K562 (cell line): ENCODE results near the gene PHLDB3. TPM values are rescaled to one million over a fixed set of nuclear protein-coding genes. Genes with fewer than 3 reads are reported as not detected.

Source experiments
- ATAC-seq: fragments of 200-7000 bp; cut with Tn5 transposase; 3 replicates; pipeline ENCODE4 v1.9.1; 2020; ENCODE audit warnings: moderate library complexity
- BruUV-seq: library from RNA; stranded (reverse); fragments of 400-500 nt; replicated peaks from 2 replicates; lab custom pipeline; 2021; lab: Mats Ljungman, UMichigan
- CTCF ChIA-PET: fragments of 300-600 bp; formaldehyde crosslinking; extraction: SDS; loops from one replicate; lab custom pipeline; 2021; ENCODE audit warnings: low intra/inter-chr PET ratio; lab: Yijun Ruan, JAX
- POLR2A ChIA-PET: fragments of 300-600, 350-650 bp; sonication (Branson Sonifier 250); formaldehyde crosslinking; extraction: SDS; loops from one replicate; lab custom pipeline; 2021; ENCODE audit warnings: antibody characterized with exemption, inconsistent platforms; lab: Yijun Ruan, JAX
- DNase-seq, 4 experiments: peaks; one replicate each; pipeline versions ENCODE4 v3.0.0 to v3.0.0-alpha.2; 2011 to 2018; ENCODE audit warnings: low spot score in 3 of 4, mixed read lengths in 3 of 4; ENCODE audit errors: extremely low read depth in 1 of 4
- FAIRE-seq: peaks from 2 replicates; lab custom pipeline; 2011; peaks lifted over from hg19 to GRCh38; lab: Jason Lieb, UNC
- H2AFZ ChIP-seq: 2 replicates; pipeline ENCODE4 v1.6.0; 2011; ENCODE audit warnings: low read depth, low read length, control low read depth, inconsistent platforms
- H3K27ac ChIP-seq: fragments of 200-600 bp; 3 replicates; pipeline ENCODE4 v1.8.0; 2011; ENCODE audit warnings: low read depth, mild to moderate bottlenecking, control low read depth, inconsistent platforms, low read length, moderate library complexity, mixed read lengths; ENCODE audit errors: extremely low read depth
- H3K27me3 ChIP-seq, 2 experiments: fragments of 300-600 bp in 1 of 2; 2 replicates in 1 of 2; 3 replicates in 1 of 2; pipeline versions ENCODE4 v1.6.0 to v1.8.0; 2011; ENCODE audit warnings: inconsistent platforms in 2 of 2, low read length in 2 of 2, mild to moderate bottlenecking in 1 of 2, mixed read lengths in 1 of 2, moderate library complexity in 1 of 2; ENCODE audit not compliant: control insufficient read depth in 2 of 2, insufficient read depth in 2 of 2
- H3K36me3 ChIP-seq: fragments of 300-600 bp; 3 replicates; pipeline ENCODE4 v1.8.0; 2011; ENCODE audit warnings: mild to moderate bottlenecking, low read length, inconsistent platforms; ENCODE audit not compliant: control insufficient read depth, insufficient read depth
- H3K4me1 ChIP-seq, 2 experiments: fragments of 200-600 bp in 1 of 2; replicated peaks in 1 of 2; 2 replicates in 1 of 2; 3 replicates in 1 of 2; pipeline versions ENCODE4 v1.5.1 to v1.8.0; 2011; ENCODE audit warnings: inconsistent platforms in 2 of 2, low read length in 2 of 2, mild to moderate bottlenecking in 1 of 2, mixed read lengths in 1 of 2, moderate library complexity in 1 of 2; ENCODE audit not compliant: control insufficient read depth in 2 of 2, insufficient read depth in 2 of 2
- H3K4me2 ChIP-seq: 2 replicates; pipeline ENCODE4 v1.6.1; 2011; ENCODE audit warnings: low read length, control low read depth, inconsistent platforms, mixed read lengths; ENCODE audit not compliant: insufficient read depth
- H3K4me3 ChIP-seq: fragments of 200-600 bp; sonication (generic), shearing (Covaris generic); 2 replicates; pipeline ENCODE4 v1.5.1; 2016; ENCODE audit warnings: control low read depth, inconsistent platforms
- H3K79me2 ChIP-seq: fragments of 200-600 bp; 3 replicates; pipeline ENCODE4 v1.8.0; 2011; ENCODE audit warnings: low read length, inconsistent platforms; ENCODE audit not compliant: control insufficient read depth, insufficient read depth
- H3K9ac ChIP-seq, 2 experiments: 2 replicates each; pipeline versions ENCODE4 v1.6.0 to v1.6.1; 2011; ENCODE audit warnings: low read depth in 2 of 2, low read length in 2 of 2, control low read depth in 1 of 2, inconsistent platforms in 1 of 2, mild to moderate bottlenecking in 1 of 2, mixed read lengths in 1 of 2; ENCODE audit not compliant: insufficient read depth in 1 of 2
- H3K9me1 ChIP-seq: one replicate; pipeline ENCODE4 v1.6.0; 2011; ENCODE audit warnings: inconsistent platforms, mild to moderate bottlenecking, low read length, moderate library complexity; ENCODE audit not compliant: control insufficient read depth, insufficient read depth
- H3K9me3 ChIP-seq: replicated peaks from 2 replicates; pipeline ENCODE4 v1.5.1; 2011; ENCODE audit warnings: low read depth, low read length, inconsistent platforms; ENCODE audit not compliant: control insufficient read depth, insufficient read depth
- H4K20me1 ChIP-seq: replicated peaks from 2 replicates; pipeline ENCODE4 v1.6.1; 2011; ENCODE audit warnings: low read length, inconsistent platforms, mixed read lengths; ENCODE audit not compliant: control insufficient read depth, insufficient read depth
- CC2D1A ChIP-seq: fragments of 450-650 bp; IDR thresholded peaks from 2 replicates; pipeline ENCODE4 v1.6.1; 2017; ENCODE audit warnings: mild to moderate bottlenecking
- ELF4 ChIP-seq: fragments of 450-650 bp; formaldehyde crosslinking; IDR thresholded peaks from 2 replicates; pipeline ENCODE4 v1.4.0; 2022; ENCODE audit warnings: missing genetic modification characterization
- RFX1 ChIP-seq: fragments of 450-650 bp; IDR thresholded peaks from 2 replicates; pipeline ENCODE4 v1.6.1; 2016; ENCODE audit warnings: mild to moderate bottlenecking, moderate library complexity
- ZNF23 ChIP-seq: fragments of 250-450 bp; sonication (Bioruptor Pico); IDR thresholded peaks from 2 replicates; pipeline ENCODE4 v1.4.0; 2020; ENCODE audit warnings: mild to moderate bottlenecking
- WGBS: fragments of 100-300 bp; shearing (Covaris generic); methylation state at CpG from one replicate; pipeline ENCODE4 v1.1.6; 2016; ENCODE audit warnings: low coverage, mixed read lengths; ENCODE audit not compliant: insufficient coverage; ENCODE audit errors: missing lambda C conversion rate; 5-methylcytosine and 5-hydroxymethylcytosine counted together
- in situ Hi-C: fragments of 300-500 bp; cut with MboI; formaldehyde crosslinking; loops from 4 replicates; pipeline ENCODE4 v1.15.0; 2018; ENCODE audit warnings: inconsistent platforms, mixed read lengths
- intact Hi-C: fragments of 100-400 bp; cut with micrococcal nuclease; formaldehyde crosslinking; loops from 2 replicates; pipeline ENCODE4 v1.14.2; 2022
- polyA plus RNA-seq, 8 experiments: library from polyadenylated mRNA; depleted of rRNA in 4 of 8; stranded (reverse) in 5 of 8; unstranded in 3 of 8; fragments of >200 nt; fragmentation: Nextera tagmentation in 2 of 8; fragmentation: Illumina TruSeq in 1 of 8; extraction: Ambion mirVana in 2 of 8; extraction: Trizol in 1 of 8; gene quantifications; 2 replicates each; pipeline versions ENCODE4 v1.2.1 to v1.2.3, GENCODE V29; 2011 to 2014; ENCODE audit warnings: inconsistent platforms in 1 of 8, missing spikeins in 1 of 8
- total RNA-seq, 7 experiments: library from RNA; depleted of rRNA in 6 of 7; stranded (reverse); fragments of >200 nt in 6 of 7; fragmentation: Illumina TruSeq in 2 of 7; extraction: Trizol in 2 of 7; gene quantifications; 2 replicates each; pipeline versions ENCODE4 v1.2.1 to v1.2.3, GENCODE V29; 2011 to 2021; ENCODE audit warnings: low replicate concordance in 1 of 7
- TF ChIP-seq, protein P1 (sequence below), 2 experiments: fragments of 450-650 bp in 1 of 2; sonication (generic) in 1 of 2; formaldehyde crosslinking in 1 of 2; IDR thresholded peaks; 2 replicates each; pipeline versions ENCODE4 v1.7.1 to v1.9.0; 2016 to 2022; ENCODE audit warnings: inconsistent platforms in 1 of 2, mild to moderate bottlenecking in 1 of 2, missing genetic modification reagents in 1 of 2

The PHLDB3 gene
- total and polyA plus RNA-seq, 9 of the 15 experiments (the other 6 are each of a cell fraction or from before 2014, with no cell fraction given) = 0.04 to 23.5 (median 3.9) TPM

DNA sequence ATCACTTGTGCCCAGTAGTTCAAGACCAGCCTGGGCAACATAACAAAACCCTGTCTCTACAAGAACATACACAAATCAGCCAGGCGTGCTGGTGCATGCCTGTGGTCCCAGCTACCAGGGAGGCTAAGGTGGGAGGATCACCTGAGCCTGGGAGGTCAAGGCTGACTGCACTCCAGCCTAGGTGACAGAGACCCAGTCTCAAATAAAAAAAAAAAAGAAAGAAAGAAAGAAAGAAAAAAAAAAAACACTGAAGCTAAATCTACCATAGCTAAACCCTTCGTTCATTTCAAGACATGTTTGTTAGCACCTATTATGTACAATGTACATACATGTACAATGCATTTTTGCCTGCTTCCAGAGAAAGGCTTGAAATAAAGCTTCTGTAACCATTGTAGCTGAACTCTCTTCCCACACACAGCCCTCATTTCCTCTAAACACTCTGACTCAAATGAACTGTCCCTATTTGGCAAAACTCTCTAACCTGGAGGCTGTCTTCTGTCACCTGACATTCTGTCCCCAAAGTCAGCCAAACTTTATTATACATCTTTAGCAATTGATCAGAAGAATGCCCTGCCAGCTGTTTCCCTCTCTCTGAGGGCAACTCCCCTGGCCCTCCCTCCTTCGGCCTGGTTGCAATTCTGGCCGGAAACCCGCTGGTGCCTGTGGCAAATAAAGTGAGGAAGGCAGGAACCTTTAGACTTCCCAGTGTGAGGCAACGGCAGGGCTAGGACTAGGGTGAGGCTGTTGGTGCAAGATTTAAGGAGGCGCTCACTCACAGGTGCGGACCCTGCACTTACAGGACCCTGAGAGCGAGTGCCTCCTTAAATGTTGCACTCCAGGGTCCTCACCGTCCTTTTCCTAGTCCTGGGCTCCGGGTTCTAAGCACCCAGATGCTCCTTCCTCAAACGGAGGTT, 20.6 kb upstream of the PHLDB3 start:
- TF ChIP-seq CC2D1A (no peak), ZNF23 (CRISPR knock-in tag) (no peak), RFX1 (no peak), ELF4 (CRISPR knock-in tag) (no peak)
- TF ChIP-seq, protein P1, sequence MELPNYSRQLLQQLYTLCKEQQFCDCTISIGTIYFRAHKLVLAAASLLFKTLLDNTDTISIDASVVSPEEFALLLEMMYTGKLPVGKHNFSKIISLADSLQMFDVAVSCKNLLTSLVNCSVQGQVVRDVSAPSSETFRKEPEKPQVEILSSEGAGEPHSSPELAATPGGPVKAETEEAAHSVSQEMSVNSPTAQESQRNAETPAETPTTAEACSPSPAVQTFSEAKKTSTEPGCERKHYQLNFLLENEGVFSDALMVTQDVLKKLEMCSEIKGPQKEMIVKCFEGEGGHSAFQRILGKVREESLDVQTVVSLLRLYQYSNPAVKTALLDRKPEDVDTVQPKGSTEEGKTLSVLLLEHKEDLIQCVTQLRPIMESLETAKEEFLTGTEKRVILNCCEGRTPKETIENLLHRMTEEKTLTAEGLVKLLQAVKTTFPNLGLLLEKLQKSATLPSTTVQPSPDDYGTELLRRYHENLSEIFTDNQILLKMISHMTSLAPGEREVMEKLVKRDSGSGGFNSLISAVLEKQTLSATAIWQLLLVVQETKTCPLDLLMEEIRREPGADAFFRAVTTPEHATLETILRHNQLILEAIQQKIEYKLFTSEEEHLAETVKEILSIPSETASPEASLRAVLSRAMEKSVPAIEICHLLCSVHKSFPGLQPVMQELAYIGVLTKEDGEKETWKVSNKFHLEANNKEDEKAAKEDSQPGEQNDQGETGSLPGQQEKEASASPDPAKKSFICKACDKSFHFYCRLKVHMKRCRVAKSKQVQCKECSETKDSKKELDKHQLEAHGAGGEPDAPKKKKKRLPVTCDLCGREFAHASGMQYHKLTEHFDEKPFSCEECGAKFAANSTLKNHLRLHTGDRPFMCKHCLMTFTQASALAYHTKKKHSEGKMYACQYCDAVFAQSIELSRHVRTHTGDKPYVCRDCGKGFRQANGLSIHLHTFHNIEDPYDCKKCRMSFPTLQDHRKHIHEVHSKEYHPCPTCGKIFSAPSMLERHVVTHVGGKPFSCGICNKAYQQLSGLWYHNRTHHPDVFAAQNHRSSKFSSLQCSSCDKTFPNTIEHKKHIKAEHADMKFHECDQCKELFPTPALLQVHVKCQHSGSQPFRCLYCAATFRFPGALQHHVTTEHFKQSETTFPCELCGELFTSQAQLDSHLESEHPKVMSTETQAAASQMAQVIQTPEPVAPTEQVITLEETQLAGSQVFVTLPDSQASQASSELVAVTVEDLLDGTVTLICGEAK (IDR thresholded peaks at IDR 0.05) = peak; percentile 69
- TF ChIP-seq, protein P1 (CRISPR knock-in tag; IDR thresholded peaks at IDR 0.05) = no peak
- Histone ChIP-seq H3K9me1 (no peaks in the 10 kb centered on the region), H3K4me1 (peaks cover 5 to 31% of the 10 kb centered on the region in 2 experiments; a peak in 4 of 5 replicates), H3K79me2 (no peaks in the 10 kb centered on the region), H2AFZ (no peak overlapping the region), H3K9ac (peak overlapping the region in 1 of 2 experiments; percentile 67; a peak in 1 of 4 replicates), H3K4me3 (no peak overlapping the region), H3K9me3 (no peaks in the 10 kb centered on the region), H3K27me3 (no peaks in the 10 kb centered on the region), H3K4me2 (0 out of 2 replicates have a peak overlapping the region, but pooled peaks have one; percentile 1), H3K36me3 (no peaks in the 10 kb centered on the region), H4K20me1 (no peaks in the 10 kb centered on the region), H3K27ac (no peak overlapping the region)
- ATAC-seq (no peak), FAIRE-seq (no peak), DNase-seq (peak in 1 of 4 experiments; percentile 3)
- POLR2A ChIA-PET = interaction anchor here (0.6 to 1.2 kb wide), 2 partner anchors 34 to 127 kb away, joined by 3 read pairs; no protein-coding TSS in a partner anchor
- intact Hi-C loops (no loop called here), in situ Hi-C loops (no loop called here)
- BruUV-seq = no TSS peak
- CTCF ChIA-PET = no interaction called here
- 59% methylated on average over 11 of the region's 12 CpGs for WGBS
